SK-N-SH (cell line): ENCODE results near the gene ST8SIA4. TPM values are rescaled to one million over a fixed set of nuclear protein-coding genes. Genes with fewer than 3 reads are reported as not detected.

Experiments used
- CTCF ChIA-PET: fragments of 300-600, 350-600 bp; formaldehyde crosslinking; extraction: SDS; loops from one replicate; lab custom pipeline; 2021; lab: Yijun Ruan, JAX
- POLR2A ChIA-PET: fragments of 350-600 bp; sonication (Branson Sonifier 250); formaldehyde crosslinking; extraction: SDS; loops from one replicate; lab custom pipeline; 2020; ENCODE audit warnings: antibody characterized with exemption, inconsistent platforms; lab: Yijun Ruan, JAX
- DNase-seq: peaks from one replicate; pipeline ENCODE4 v3.0.0; 2012
- H2AFZ ChIP-seq: fragments of 200-600 bp; sonication (generic); 2 replicates; pipeline ENCODE4 v1.8.1; 2016; ENCODE audit warnings: antibody characterized with exemption, mild to moderate bottlenecking, low read depth
- H3F3A ChIP-seq: fragments of 200-600 bp; sonication (generic); replicated peaks from 2 replicates; pipeline ENCODE3; 2016; ENCODE audit warnings: antibody characterized with exemption, mild to moderate bottlenecking; ENCODE audit not compliant: insufficient read depth
- H3K27ac ChIP-seq, 2 experiments: fragments of 200-500 bp in 1 of 2; fragments of 200-600 bp in 1 of 2; sonication (Bioruptor generic) in 1 of 2; sonication (generic), shearing (Covaris generic) in 1 of 2; 2 replicates each; pipeline versions ENCODE4 v1.5.1 to v1.6.1; 2014 to 2016; ENCODE audit warnings: low read depth in 2 of 2, inconsistent platforms in 1 of 2, low read length in 1 of 2, mild to moderate bottlenecking in 1 of 2, mixed read lengths in 1 of 2
- H3K27me3 ChIP-seq: fragments of 200-600 bp; sonication (generic), shearing (Covaris generic); 2 replicates; pipeline ENCODE4 v1.6.1; 2016; ENCODE audit warnings: mixed run types; ENCODE audit not compliant: insufficient read depth
- H3K36me3 ChIP-seq, 2 experiments: fragments of 200-500 bp in 1 of 2; fragments of 200-600 bp in 1 of 2; sonication (Bioruptor generic) in 1 of 2; sonication (generic) in 1 of 2; replicated peaks in 1 of 2; 2 replicates each; pipeline versions ENCODE3 to v1.5.1; 2014 to 2016; ENCODE audit warnings: low read length in 1 of 2, mild to moderate bottlenecking in 1 of 2; ENCODE audit not compliant: insufficient read depth in 2 of 2, control insufficient read depth in 1 of 2
- H3K4me1 ChIP-seq, 2 experiments: fragments of 200-500 bp in 1 of 2; fragments of 200-600 bp in 1 of 2; sonication (Bioruptor generic) in 1 of 2; sonication (generic), shearing (Covaris generic) in 1 of 2; 2 replicates each; pipeline versions ENCODE4 v1.5.1 to v1.6.1; 2014 to 2016; ENCODE audit warnings: low read depth in 1 of 2, low read length in 1 of 2, mixed run types in 1 of 2; ENCODE audit not compliant: insufficient read depth in 2 of 2, control insufficient read depth in 1 of 2
- H3K4me2 ChIP-seq: fragments of 200-600 bp; sonication (generic), shearing (Covaris generic); 2 replicates; pipeline ENCODE4 v1.6.1; 2017; ENCODE audit warnings: mixed run types
- H3K4me3 ChIP-seq, 2 experiments: fragments of 200-500 bp in 1 of 2; fragments of 200-600 bp in 1 of 2; sonication (Bioruptor generic) in 1 of 2; sonication (generic), shearing (Covaris generic) in 1 of 2; 2 replicates each; pipeline versions ENCODE4 v1.5.1 to v1.8.1; 2014 to 2016; ENCODE audit warnings: low read depth in 2 of 2, inconsistent platforms in 1 of 2, low read length in 1 of 2, mild to moderate bottlenecking in 1 of 2, mixed read lengths in 1 of 2, moderate library complexity in 1 of 2
- H3K79me2 ChIP-seq: fragments of 200-600 bp; sonication (generic); 2 replicates; pipeline ENCODE4 v1.8.1; 2017; ENCODE audit warnings: mild to moderate bottlenecking; ENCODE audit not compliant: insufficient read depth
- H3K9ac ChIP-seq: fragments of 200-600 bp; sonication (generic); 2 replicates; pipeline ENCODE4 v1.6.1; 2017; ENCODE audit warnings: mixed run types
- H3K9me2 ChIP-seq: fragments of 200-600 bp; sonication (generic); 2 replicates; pipeline ENCODE4 v1.6.1; 2017; ENCODE audit warnings: mixed run types
- H3K9me3 ChIP-seq: fragments of 200-600 bp; sonication (generic); 2 replicates; pipeline ENCODE4 v1.6.1; 2017; ENCODE audit warnings: mixed run types, mild to moderate bottlenecking, moderate library complexity
- H4K20me1 ChIP-seq: fragments of 200-600 bp; sonication (generic); 2 replicates; pipeline ENCODE4 v1.6.1; 2017; ENCODE audit warnings: mild to moderate bottlenecking, mixed run types; ENCODE audit not compliant: insufficient read depth
- CTCF ChIP-seq: fragments of 200-600 bp; sonication (generic); IDR thresholded peaks from 2 replicates; pipeline ENCODE4 v1.6.1; 2017; ENCODE audit warnings: antibody characterized with exemption, mild to moderate bottlenecking, moderate library complexity
- EP300 ChIP-seq, 2 experiments: IDR thresholded peaks; 2 replicates each; pipeline versions ENCODE4 v1.4.0 to v1.6.1; 2012; ENCODE audit warnings: borderline replicate concordance in 1 of 2, low read depth in 1 of 2, low read length in 1 of 2
- EZH2phosphoT487 ChIP-seq: fragments of 200-600 bp; sonication (generic); IDR thresholded peaks from 2 replicates; pipeline ENCODE4 v1.6.1; 2017; ENCODE audit warnings: low read depth, mixed run types, mild to moderate bottlenecking, antibody characterized with exemption, moderate library complexity, borderline replicate concordance
- FOXJ3 ChIP-seq: sonication (generic); formaldehyde crosslinking; IDR thresholded peaks from 2 replicates; pipeline ENCODE4 v1.5.1; 2020; ENCODE audit warnings: mild to moderate bottlenecking, missing genetic modification reagents
- FOXM1 ChIP-seq: IDR thresholded peaks from 2 replicates; pipeline ENCODE4 v1.4.0; 2012; ENCODE audit warnings: low read depth, mild to moderate bottlenecking
- IRF3 ChIP-seq: fragments of 150-350 bp; IDR thresholded peaks from 2 replicates; pipeline ENCODE4 v1.6.1; 2016; ENCODE audit warnings: mild to moderate bottlenecking, low read depth, low read length
- JUND ChIP-seq: IDR thresholded peaks from 2 replicates; pipeline ENCODE4 v1.4.0; 2012
- POLR2AphosphoS5 ChIP-seq: IDR thresholded peaks from 2 replicates; pipeline ENCODE4 v1.6.1; 2012; ENCODE audit warnings: low read depth, low read length
- SIN3A ChIP-seq: IDR thresholded peaks from 2 replicates; pipeline ENCODE4 v1.6.1; 2012; ENCODE audit warnings: low read depth, mild to moderate bottlenecking, low read length, moderate library complexity, borderline replicate concordance
- SMC3 ChIP-seq: IDR thresholded peaks from 2 replicates; pipeline ENCODE4 v1.6.1; 2012; ENCODE audit warnings: low read depth, low read length, improper control_type of control experiment
- TAF1 ChIP-seq: IDR thresholded peaks from 2 replicates; pipeline ENCODE4 v1.6.1; 2012; ENCODE audit warnings: low read depth, mild to moderate bottlenecking, low read length, moderate library complexity, borderline replicate concordance
- TEAD4 ChIP-seq: IDR thresholded peaks from 2 replicates; pipeline ENCODE4 v1.4.0; 2012; ENCODE audit warnings: mild to moderate bottlenecking, borderline replicate concordance; ENCODE audit not compliant: insufficient read depth
- USF1 ChIP-seq: IDR thresholded peaks from 2 replicates; pipeline ENCODE4 v1.4.0; 2012; ENCODE audit warnings: low read depth, borderline replicate concordance
- USF2 ChIP-seq: fragments of 150-350 bp; IDR thresholded peaks from 2 replicates; pipeline ENCODE4 v1.6.1; 2017; ENCODE audit warnings: antibody characterized with exemption, low read length, low read depth, borderline replicate concordance
- YY1 ChIP-seq: IDR thresholded peaks from 2 replicates; pipeline ENCODE4 v1.4.0; 2012; ENCODE audit warnings: low read depth, mild to moderate bottlenecking
- ZBTB33 ChIP-seq: IDR thresholded peaks from 2 replicates; pipeline ENCODE4 v1.4.0; 2012; ENCODE audit warnings: low read depth, borderline replicate concordance
- WGBS: methylation state at CpG from one replicate; pipeline ENCODE4 v1.1.6; 2017; ENCODE audit warnings: low lambda C conversion rate; 5-methylcytosine and 5-hydroxymethylcytosine counted together
- polyA plus RNA-seq, 3 experiments: library from polyadenylated mRNA; depleted of rRNA; stranded (reverse); fragments of >200 nt; gene quantifications; 2 replicates each; pipeline ENCODE4 v1.2.3, GENCODE V29; 2012

Gene ST8SIA4
- polyA plus RNA-seq, 1 of the 3 experiments (the other 2 are of a cell fraction): 0.02 TPM

GRCh38 chr5:100768221-100768620, 134.9 kb downstream of the ST8SIA4 start:
- no peak overlapping the region for H2AFZ ChIP-seq
- TF ChIP-seq CTCF (no peak), TAF1 (no peak), SIN3A (no peak), SMC3 (no peak), FOXJ3 (no peak), TEAD4 (no peak), ZBTB33 (no peak), YY1 (no peak), EP300 (IDR thresholded peaks at IDR 0.05; ENCODE audit: borderline replicate concordance in 1 of 2, low read depth in 1 of 2, low read length in 1 of 2) (no peak)
- no peaks in the 10 kb centered on the region for H3K4me1 ChIP-seq
- H3K9me2 ChIP-seq: no peaks in the 10 kb centered on the region
- H3K9ac ChIP-seq: no peak overlapping the region
- no peak overlapping the region for H3K4me3 ChIP-seq
- no peaks in the 10 kb centered on the region for H3K27me3 ChIP-seq
- no peak overlapping the region for H3K27ac ChIP-seq
- POLR2A ChIA-PET: no interaction called here
- no peak for DNase-seq
- no peaks in the 10 kb centered on the region for H3K36me3 ChIP-seq
- H3K4me2 ChIP-seq: no peak overlapping the region
- no peaks in the 10 kb centered on the region for H4K20me1 ChIP-seq
- CTCF ChIA-PET: no interaction called here
- 23% methylated on average over 4 of the region's 4 CpGs for WGBS
- no peaks in the 10 kb centered on the region for H3F3A ChIP-seq
- no peaks in the 10 kb centered on the region for H3K79me2 ChIP-seq
- no peaks in the 10 kb centered on the region for H3K9me3 ChIP-seq

- H3K4me3 ChIP-seq: no peak overlapping the region
- no peaks in the 10 kb centered on the region; a peak in 1 of 4 replicates for H3K4me1 ChIP-seq
- H2AFZ ChIP-seq: no peak overlapping the region
- no peaks in the 10 kb centered on the region for H3K27me3 ChIP-seq
- no peak overlapping the region for H3K4me2 ChIP-seq
- H4K20me1 ChIP-seq: no peaks in the 10 kb centered on the region
- no peaks in the 10 kb centered on the region for H3K9me2 ChIP-seq
- no peaks in the 10 kb centered on the region for H3K79me2 ChIP-seq
- CTCF ChIA-PET: no interaction called here
- no peaks in the 10 kb centered on the region for H3K9me3 ChIP-seq
- H3K36me3 ChIP-seq: no peaks in the 10 kb centered on the region
- no peaks in the 10 kb centered on the region for H3F3A ChIP-seq
- POLR2A ChIA-PET: no interaction called here
- H3K9ac ChIP-seq: no peak overlapping the region
- 49% methylated on average over 1 of the region's 1 CpG for WGBS
- DNase-seq: no peak
- H3K27ac ChIP-seq: no peak overlapping the region
- TF ChIP-seq IRF3 (no peak), EZH2phosphoT487 (no peak), POLR2AphosphoS5 (no peak), USF2 (no peak), TAF1 (no peak), FOXJ3 (no peak), JUND (no peak), FOXM1 (no peak), USF1 (no peak), ZBTB33 (no peak)
Observed at GRCh38 chr5:100762995-100763394, 140.1 kb downstream of the ST8SIA4 start.
